ENCODE data around the gene SLC25A11.
"Not testable (repeated sequence)": the region's sequence is repeated elsewhere in the genome, so short reads cannot be mapped to it uniquely, and the experiment has no call there.

Gene SLC25A11

GRCh38 chr17:4945944-4946280 lies 6.1 kb upstream of the SLC25A11 start:
- in situ Hi-C loops (cut with MboI; ENCODE audit: low sequenced_read_pairs): no loop called here

GRCh38 chr17:4945176-4945943 lies 5.5 kb upstream of the SLC25A11 start:
- in situ Hi-C loops (cut with MboI; ENCODE audit: low sequenced_read_pairs): no loop called here

GRCh38 chr17:4944554-4945175 lies 4.8 kb upstream of the SLC25A11 start:
- in situ Hi-C loops (cut with MboI; ENCODE audit: low sequenced_read_pairs): no loop called here

- in situ Hi-C loops (cut with MboI; ENCODE audit: low sequenced_read_pairs): no loop called here
Observed at GRCh38 chr17:4944163-4944553, 4.3 kb upstream of the SLC25A11 start.

- in situ Hi-C loops (cut with MboI; ENCODE audit: low sequenced_read_pairs): no loop called here
Observed at GRCh38 chr17:4942760-4943508, 3.1 kb upstream of the SLC25A11 start.

GRCh38 chr17:4941319-4941610 lies 1.4 kb upstream of the SLC25A11 start:
- in situ Hi-C loops (cut with MboI; ENCODE audit: low sequenced_read_pairs): no loop called here

GRCh38 chr17:4940555-4941318 lies 891 bp upstream of the SLC25A11 start:
- in situ Hi-C loops (cut with MboI; ENCODE audit: low sequenced_read_pairs): no loop called here

- in situ Hi-C loops (cut with MboI; ENCODE audit: low sequenced_read_pairs): no loop called here
Observed at GRCh38 chr17:4939546-4939795, 375 bp downstream of the SLC25A11 start.

- in situ Hi-C loops (cut with MboI; ENCODE audit: low sequenced_read_pairs): no loop called here
Observed at GRCh38 chr17:4938688-4939545, 929 bp downstream of the SLC25A11 start.

- in situ Hi-C loops (cut with MboI; ENCODE audit: low sequenced_read_pairs): no loop called here
Observed at GRCh38 chr17:4938069-4938491, 1.8 kb downstream of the SLC25A11 start.

GRCh38 chr17:4937553-4937952 lies 2.3 kb downstream of the SLC25A11 start:
- in situ Hi-C loops (cut with MboI; ENCODE audit: low sequenced_read_pairs): no loop called here

- in situ Hi-C loops (cut with MboI; ENCODE audit: low sequenced_read_pairs): no loop called here
Observed at GRCh38 chr17:4936436-4936835, 3.4 kb downstream of the SLC25A11 start.

- in situ Hi-C loops (cut with MboI; ENCODE audit: low sequenced_read_pairs): no loop called here
Observed at GRCh38 chr17:4935650-4936049, 4.2 kb downstream of the SLC25A11 start.

- in situ Hi-C loops (cut with MboI; ENCODE audit: low sequenced_read_pairs): no loop called here
Observed at GRCh38 chr17:4934173-4934979, 5.5 kb downstream of the SLC25A11 start.

GRCh38 chr17:4933646-4934045 lies 6.2 kb downstream of the SLC25A11 start:
- in situ Hi-C loops (cut with MboI; ENCODE audit: low sequenced_read_pairs): no loop called here

GRCh38 chr17:4932756-4933155 lies 7.1 kb downstream of the SLC25A11 start:
- in situ Hi-C loops (cut with MboI; ENCODE audit: low sequenced_read_pairs): no loop called here

GRCh38 chr17:4931963-4932362 lies 7.9 kb downstream of the SLC25A11 start, which contains the start of gene GP1BA:
Gene GP1BA (plus strand): TSS chr17:4932277. CDS start chr17:4932605, 328 bp downstream.
- in situ Hi-C loops (cut with MboI; ENCODE audit: low sequenced_read_pairs): no loop called here

- in situ Hi-C loops (cut with MboI; ENCODE audit: low sequenced_read_pairs): no loop called here
Observed at GRCh38 chr17:4928881-4929280, 11.0 kb downstream of the SLC25A11 start.

- in situ Hi-C loops (cut with MboI; ENCODE audit: low sequenced_read_pairs): not testable (repeated sequence)
Observed at GRCh38 chr17:4926577-4927335, 13.1 kb downstream of the SLC25A11 start.
